SJCRH30 (cell line): ENCODE data around the gene LAPTM4A. TPM values are rescaled to one million over a fixed set of nuclear protein-coding genes. Genes with fewer than 3 reads are reported as not detected.

Experiments used
- DNase-seq, 2 experiments: peaks; one replicate each; pipeline ENCODE4 v3.0.0-alpha.2; 2015 to 2020
- H3K27ac ChIP-seq: fragments of 250-450 bp; sonication (Bioruptor Pico); 2 replicates; pipeline ENCODE4 v1.5.1; 2020; ENCODE audit warnings: mild to moderate bottlenecking, moderate library complexity
- H3K27me3 ChIP-seq: fragments of 250-450 bp; sonication (Bioruptor Pico); 2 replicates; pipeline ENCODE4 v1.5.1; 2020; ENCODE audit warnings: mild to moderate bottlenecking, moderate library complexity
- H3K36me3 ChIP-seq: fragments of 250-450 bp; sonication (Bioruptor Pico); 2 replicates; pipeline ENCODE4 v1.5.1; 2020; ENCODE audit warnings: mild to moderate bottlenecking, moderate library complexity
- H3K4me1 ChIP-seq: fragments of 250-450 bp; sonication (Bioruptor Pico); 2 replicates; pipeline ENCODE4 v1.5.1; 2020; ENCODE audit warnings: mild to moderate bottlenecking, moderate library complexity
- H3K4me3 ChIP-seq: fragments of 250-450 bp; sonication (Bioruptor Pico); 2 replicates; pipeline ENCODE4 v1.5.1; 2020; ENCODE audit warnings: mild to moderate bottlenecking, moderate library complexity
- H3K9me3 ChIP-seq: fragments of 250-450 bp; sonication (Bioruptor Pico); replicated peaks from 2 replicates; pipeline ENCODE4 v1.5.1; 2020; ENCODE audit warnings: mild to moderate bottlenecking, moderate library complexity
- total RNA-seq: library from RNA; depleted of rRNA; stranded (reverse); fragments of >200 nt; shearing (Covaris generic); gene quantifications from 2 replicates; pipeline ENCODE4 v1.2.3, GENCODE V29; 2014

The LAPTM4A gene
- total RNA-seq, 1 experiment from 2014 or later, result 133 TPM

GRCh38 chr2:20011276-20012031 is 40.0 kb downstream of the LAPTM4A start:
- peaks cover 4% of the 10 kb centered on the region; the same call in 1 of the 2 replicates for H3K27me3 ChIP-seq
- no peak for DNase-seq
- H3K9me3 ChIP-seq, result peaks cover 4% of the 10 kb centered on the region
- H3K27ac ChIP-seq, result no peak overlapping the region
- no peak overlapping the region for H3K4me3 ChIP-seq
- H3K36me3 ChIP-seq, result no peaks in the 10 kb centered on the region
- H3K4me1 ChIP-seq, result no peaks in the 10 kb centered on the region

- Histone ChIP-seq H3K27me3 (peaks cover 4% of the 10 kb centered on the region; the same call in 1 of the 2 replicates), H3K36me3 (no peaks in the 10 kb centered on the region), H3K27ac (no peak overlapping the region), H3K4me3 (no peak overlapping the region), H3K9me3 (no peaks in the 10 kb centered on the region), H3K4me1 (no peaks in the 10 kb centered on the region)
- DNase-seq, result no peak
Observed at GRCh38 chr2:20008703-20009102, 42.7 kb downstream of the LAPTM4A start.

GRCh38 chr2:20005891-20006470 is 45.4 kb downstream of the LAPTM4A start:
- Histone ChIP-seq H3K36me3 (no peaks in the 10 kb centered on the region), H3K27ac (no peak overlapping the region), H3K27me3 (no peaks in the 10 kb centered on the region; the same call in 1 of the 2 replicates), H3K4me1 (no peaks in the 10 kb centered on the region; the same call in 1 of the 2 replicates), H3K9me3 (no peaks in the 10 kb centered on the region), H3K4me3 (no peak overlapping the region)
- no peak for DNase-seq

- Histone ChIP-seq H3K27ac (no peak overlapping the region), H3K4me1 (peaks cover 3% of the 10 kb centered on the region), H3K27me3 (no peaks in the 10 kb centered on the region; the same call in 1 of the 2 replicates), H3K9me3 (no peaks in the 10 kb centered on the region), H3K36me3 (no peaks in the 10 kb centered on the region), H3K4me3 (no peak overlapping the region)
- DNase-seq, result no peak
Observed at GRCh38 chr2:20005067-20005627, 46.3 kb downstream of the LAPTM4A start.

GRCh38 chr2:20001361-20001863 is 50.0 kb downstream of the LAPTM4A start:
- H3K9me3 ChIP-seq, result no peaks in the 10 kb centered on the region
- no peaks in the 10 kb centered on the region for H3K36me3 ChIP-seq
- no peak overlapping the region for H3K27ac ChIP-seq
- H3K4me1 ChIP-seq, result peaks cover 3% of the 10 kb centered on the region
- H3K4me3 ChIP-seq, result no peak overlapping the region
- no peak for DNase-seq
- no peaks in the 10 kb centered on the region; the same call in 1 of the 2 replicates for H3K27me3 ChIP-seq

- H3K4me3 ChIP-seq, result no peak overlapping the region
- H3K36me3 ChIP-seq, result no peaks in the 10 kb centered on the region
- no peak overlapping the region for H3K27ac ChIP-seq
- H3K4me1 ChIP-seq, result peaks cover 1% of the 10 kb centered on the region; the same call in 1 of the 2 replicates
- H3K9me3 ChIP-seq, result no peaks in the 10 kb centered on the region
- H3K27me3 ChIP-seq, result no peaks in the 10 kb centered on the region
- DNase-seq, result no peak
Observed at GRCh38 chr2:19993731-19994130, 57.7 kb downstream of the LAPTM4A start.

GRCh38 chr2:19991895-19992294 is 59.5 kb downstream of the LAPTM4A start:
- H3K27me3 ChIP-seq, result no peaks in the 10 kb centered on the region
- H3K9me3 ChIP-seq, result no peaks in the 10 kb centered on the region
- no peaks in the 10 kb centered on the region for H3K36me3 ChIP-seq
- no peak for DNase-seq
- H3K27ac ChIP-seq, result no peak overlapping the region
- H3K4me3 ChIP-seq, result no peak overlapping the region
- H3K4me1 ChIP-seq, result peaks cover 5% of the 10 kb centered on the region; the same call in 1 of the 2 replicates

GRCh38 chr2:19990416-19990728 is 61.1 kb downstream of the LAPTM4A start:
- Histone ChIP-seq H3K27ac (no peak overlapping the region; the same call in 1 of the 2 replicates), H3K36me3 (no peaks in the 10 kb centered on the region)

GRCh38 chr2:19989667-19990415 is 61.6 kb downstream of the LAPTM4A start, which contains the start of gene WDR35:
Gene WDR35 (minus strand): TSS chr2:19990105. CDS start chr2:19990015, 90 bp downstream.
- H3K4me1 ChIP-seq, result peaks cover 5% of the 10 kb centered on the region; the same call in 1 of the 2 replicates
- peak; percentile 92 to 94 for DNase-seq
- peak within 1 kb of the TSS; percentile 13; the same call in 1 of the 2 replicates for H3K27ac ChIP-seq
- H3K4me3 ChIP-seq, result peak within 1 kb of the TSS; percentile 85
- H3K27me3 ChIP-seq, result no peaks in the 10 kb centered on the region
- no peaks in the 10 kb centered on the region for H3K36me3 ChIP-seq
- H3K9me3 ChIP-seq, result no peaks in the 10 kb centered on the region

More at GRCh38 chr2:19990416-19990728, 61.1 kb downstream of the LAPTM4A start:
- Histone ChIP-seq H3K27me3 (no peaks in the 10 kb centered on the region), H3K9me3 (no peaks in the 10 kb centered on the region), H3K4me1 (peaks cover 5% of the 10 kb centered on the region; the same call in 1 of the 2 replicates), H3K4me3 (peak overlapping the region; percentile 85)
- DNase-seq, result no peak

- peak overlapping the region; percentile 85 for H3K4me3 ChIP-seq
Observed at GRCh38 chr2:19989342-19989666, 62.1 kb downstream of the LAPTM4A start.

GRCh38 chr2:19988600-19988999 is 62.8 kb downstream of the LAPTM4A start:
- Histone ChIP-seq H3K4me1 (peaks cover 5% of the 10 kb centered on the region; the same call in 1 of the 2 replicates), H3K4me3 (peak overlapping the region; percentile 85), H3K9me3 (no peaks in the 10 kb centered on the region), H3K27me3 (no peaks in the 10 kb centered on the region), H3K27ac (no peak overlapping the region), H3K36me3 (no peaks in the 10 kb centered on the region)
- DNase-seq, result no peak

More at GRCh38 chr2:19989342-19989666, 62.1 kb downstream of the LAPTM4A start:
- H3K4me1 ChIP-seq, result peaks cover 5% of the 10 kb centered on the region; the same call in 1 of the 2 replicates
- peak overlapping the region; percentile 13; the same call in 1 of the 2 replicates for H3K27ac ChIP-seq
- H3K27me3 ChIP-seq, result no peaks in the 10 kb centered on the region
- H3K36me3 ChIP-seq, result no peaks in the 10 kb centered on the region
- no peak for DNase-seq
- no peaks in the 10 kb centered on the region for H3K9me3 ChIP-seq

- Histone ChIP-seq H3K27me3 (no peaks in the 10 kb centered on the region), H3K4me3 (no peak overlapping the region), H3K27ac (no peak overlapping the region), H3K9me3 (no peaks in the 10 kb centered on the region), H3K36me3 (no peaks in the 10 kb centered on the region), H3K4me1 (peaks cover 5% of the 10 kb centered on the region; the same call in 1 of the 2 replicates)
- DNase-seq, result no peak
Observed at GRCh38 chr2:19987936-19988335, 63.5 kb downstream of the LAPTM4A start.
